CD14-positive monocyte (primary cell): ENCODE results near the gene EIF4G2. TPM values are rescaled to one million over a fixed set of nuclear protein-coding genes. Genes with fewer than 3 reads are reported as not detected.

Experiments used
- DNase-seq, 3 donors: peaks; one replicate each; pipeline ENCODE4 v3.0.0-alpha.2; 2011 to 2022
- H2AFZ ChIP-seq: 2 replicates; pipeline ENCODE4 v1.6.0; 2012; ENCODE audit warnings: mild to moderate bottlenecking, low read depth, low read length, inconsistent platforms; ENCODE audit not compliant: insufficient read depth, poor library complexity, severe bottlenecking
- H3K27ac ChIP-seq, 2 donors: 1 replicate in 1 of 2; 2 replicates in 1 of 2; pipeline ENCODE4 v1.5.1; 2012 to 2013; ENCODE audit warnings: low read length in 2 of 2, control low read depth in 1 of 2, inconsistent platforms in 1 of 2, low read depth in 1 of 2, mild to moderate bottlenecking in 1 of 2
- H3K27me3 ChIP-seq, 2 donors: one replicate each; pipeline versions ENCODE4 v1.6.0 to v1.6.1; 2011 to 2013; ENCODE audit warnings: low read length in 2 of 2; ENCODE audit not compliant: control insufficient read depth in 2 of 2, insufficient read depth in 2 of 2
- H3K36me3 ChIP-seq, 2 donors: replicated peaks in 1 of 2; 1 replicate in 1 of 2; 2 replicates in 1 of 2; pipeline versions ENCODE4 v1.5.1 to v1.6.1; 2012 to 2013; ENCODE audit warnings: low read length in 2 of 2, control low read depth in 1 of 2, inconsistent platforms in 1 of 2, mild to moderate bottlenecking in 1 of 2; ENCODE audit not compliant: insufficient read depth in 2 of 2, control insufficient read depth in 1 of 2
- H3K4me1 ChIP-seq, 2 donors: 1 replicate in 1 of 2; 2 replicates in 1 of 2; pipeline versions ENCODE4 v1.5.1 to v1.6.1; 2012 to 2013; ENCODE audit warnings: low read length in 2 of 2, control low read depth in 1 of 2, inconsistent platforms in 1 of 2, mild to moderate bottlenecking in 1 of 2, moderate library complexity in 1 of 2; ENCODE audit not compliant: insufficient read depth in 2 of 2, control insufficient read depth in 1 of 2
- H3K4me2 ChIP-seq: replicated peaks from 2 replicates; pipeline ENCODE3; 2012; ENCODE audit warnings: low read length, moderate library complexity, mild to moderate bottlenecking; ENCODE audit not compliant: poor library complexity, severe bottlenecking; ENCODE audit errors: extremely low read depth
- H3K4me3 ChIP-seq, 3 experiments: fragments of 200-600 bp in 1 of 3; sonication (generic) in 1 of 3; replicated peaks in 1 of 3; 1 replicate in 2 of 3; 2 replicates in 1 of 3; pipeline ENCODE4 v1.5.1; 2011 to 2013; ENCODE audit warnings: low read length in 3 of 3, mild to moderate bottlenecking in 3 of 3, control low read depth in 2 of 3, low read depth in 2 of 3, inconsistent platforms in 1 of 3, moderate library complexity in 1 of 3
- H3K79me2 ChIP-seq: 2 replicates; pipeline ENCODE4 v1.6.0; 2012; ENCODE audit warnings: mild to moderate bottlenecking, control low read depth, inconsistent platforms, low read length, moderate library complexity; ENCODE audit not compliant: insufficient read depth
- H3K9ac ChIP-seq: 2 replicates; pipeline ENCODE4 v1.6.0; 2017; ENCODE audit warnings: low read length, mild to moderate bottlenecking; ENCODE audit not compliant: insufficient read depth, poor library complexity, severe bottlenecking
- H3K9me3 ChIP-seq, 2 donors: replicated peaks in 1 of 2; 1 replicate in 1 of 2; 2 replicates in 1 of 2; pipeline versions ENCODE4 v1.5.1 to v1.6.1; 2012 to 2013; ENCODE audit warnings: low read length in 2 of 2, control low read depth in 1 of 2; ENCODE audit not compliant: control insufficient read depth in 1 of 2, insufficient read depth in 1 of 2
- H4K20me1 ChIP-seq: 2 replicates; pipeline ENCODE4 v1.6.0; 2012; ENCODE audit warnings: mild to moderate bottlenecking, low read length, control low read depth, moderate library complexity; ENCODE audit not compliant: insufficient read depth
- H3K27ac Mint-ChIP-seq, 7 donors: one replicate each; pipeline ENCODE4 v1.8.0; 2020; ENCODE audit warnings: mild to moderate bottlenecking in 7 of 7, mixed read lengths in 7 of 7, moderate library complexity in 6 of 7, inconsistent platforms in 2 of 7
- H3K27me3 Mint-ChIP-seq, 3 donors: one replicate each; pipeline ENCODE4 v1.8.0; 2021 to 2022; ENCODE audit warnings: low read depth in 3 of 3, mild to moderate bottlenecking in 3 of 3, mixed read lengths in 3 of 3, moderate library complexity in 3 of 3, inconsistent platforms in 1 of 3
- H3K36me3 Mint-ChIP-seq, 2 donors: one replicate each; pipeline ENCODE4 v1.8.0; 2020; ENCODE audit warnings: mixed read lengths in 2 of 2, inconsistent platforms in 1 of 2, mild to moderate bottlenecking in 1 of 2
- H3K4me1 Mint-ChIP-seq: one replicate; pipeline ENCODE4 v1.8.0; 2020; ENCODE audit warnings: mild to moderate bottlenecking, mixed read lengths
- H3K4me3 Mint-ChIP-seq, 2 donors: one replicate each; pipeline ENCODE4 v1.8.0; 2020; ENCODE audit warnings: mild to moderate bottlenecking in 2 of 2, mixed read lengths in 2 of 2, moderate library complexity in 1 of 2
- H3K9me3 Mint-ChIP-seq, 7 donors: one replicate each; pipeline ENCODE4 v1.8.0; 2020 to 2022; ENCODE audit warnings: mixed read lengths in 7 of 7, mild to moderate bottlenecking in 6 of 7, moderate library complexity in 6 of 7, inconsistent platforms in 2 of 7
- CTCF ChIP-seq: fragments of 200-600 bp; IDR thresholded peaks from one replicate; pipeline ENCODE4 v1.8.0; 2022; ENCODE audit warnings: antibody characterized with exemption, mild to moderate bottlenecking
- WGBS: methylation state at CpG from one replicate; pipeline ENCODE4 v1.1.5; 2013; ENCODE audit warnings: missing lambda C conversion rate; ENCODE audit not compliant: insufficient coverage; 5-methylcytosine and 5-hydroxymethylcytosine counted together
- intact Hi-C, 2 donors: fragments of 100-400 bp; cut with micrococcal nuclease; formaldehyde crosslinking; loops; one replicate each; pipeline versions ENCODE4 v1.15.0 to v1.15.1; 2023
- polyA plus RNA-seq, 3 donors: library from polyadenylated mRNA; depleted of rRNA in 1 of 3; unstranded in 2 of 3; stranded (reverse) in 1 of 3; fragments of 300-500 nt in 2 of 3; fragments of >200 nt in 1 of 3; fragmentation: Illumina TruSeq in 2 of 3; gene quantifications; 1 replicate in 2 of 3; 2 replicates in 1 of 3; pipeline ENCODE4 v1.2.3, GENCODE V29; 2012 to 2021

EIF4G2 gene
- polyA plus RNA-seq, 3 donors = 334 to 439 (median 386) TPM

DNA sequence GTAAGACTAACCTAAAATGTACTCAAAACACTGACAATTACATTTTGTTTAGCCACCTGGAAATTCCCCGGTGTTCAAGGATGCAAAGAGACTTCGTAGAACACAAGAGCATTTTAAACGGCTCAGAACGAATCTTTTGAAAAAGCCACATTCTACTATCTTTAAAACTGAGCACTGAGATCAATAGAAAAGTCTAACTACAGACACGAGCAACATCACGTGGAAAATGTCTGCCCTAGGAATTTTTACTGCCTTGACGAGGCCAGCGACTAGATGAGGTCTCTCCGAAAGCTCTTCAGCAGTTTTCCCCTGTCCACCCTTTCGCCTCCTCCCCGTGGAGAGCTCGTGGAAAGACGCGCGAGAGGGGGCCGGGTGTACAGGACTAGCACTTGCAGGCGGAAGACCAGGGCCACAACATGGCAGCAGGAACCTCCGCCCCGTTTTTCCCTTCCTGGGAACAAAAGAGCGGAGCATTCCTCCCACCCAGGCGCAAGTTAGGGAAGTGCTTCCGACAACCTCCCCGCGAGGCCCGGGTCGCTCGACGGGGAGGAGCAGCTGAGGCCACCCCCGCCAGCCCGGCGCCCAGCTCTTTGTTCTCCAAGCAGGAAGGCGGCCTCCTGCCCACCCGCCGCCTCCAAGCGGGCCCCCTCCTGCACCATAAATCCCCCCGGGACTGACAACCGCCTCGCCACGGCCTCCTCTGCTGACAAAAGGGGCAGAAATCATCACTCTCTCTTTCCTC lies 1.1 kb downstream of the EIF4G2 start:
- intact Hi-C loops = loop anchor here (2.0 to 10.0 kb wide), 4 partner anchors 49 to 1037 kb away; partner anchors contain the start of genes USP47 (in 1 of the 2) and ZBED5 (in 1 of the 2)
- H3K27me3 ChIP-seq = no peaks in the 10 kb centered on the region
- peak overlapping the region; percentile 98 for H3K9ac ChIP-seq
- Mint-ChIP-seq H3K4me3 (peak overlapping the region; percentile 96 to 97), H3K36me3 (peaks cover 44 to 46% of the 10 kb centered on the region in 2 donors), H3K9me3 (no peaks in the 10 kb centered on the region), H3K4me1 (peaks cover 32% of the 10 kb centered on the region), H3K27ac (peak overlapping the region; percentile 95 to 99 (median 97)), H3K27me3 (no peaks in the 10 kb centered on the region)
- peak overlapping the region; percentile 95 to 99 (median 95) for H3K4me3 ChIP-seq
- 0% methylated on average over 34 of the region's 39 CpGs for WGBS
- peak overlapping the region; percentile 95 to 97 for H3K27ac ChIP-seq
- DNase-seq = peak; percentile 29 to 49 (median 34)
- peak overlapping the region; percentile 69 for H2AFZ ChIP-seq
- peaks cover 57% of the 10 kb centered on the region for H3K79me2 ChIP-seq
- peak overlapping the region; percentile 91 for H3K4me2 ChIP-seq
- H3K36me3 ChIP-seq = peaks cover 45 to 46% of the 10 kb centered on the region in 2 donors
- peaks cover 27 to 43% of the 10 kb centered on the region in 2 donors for H3K4me1 ChIP-seq
- peaks cover 57% of the 10 kb centered on the region for H4K20me1 ChIP-seq
- TF ChIP-seq CTCF = no peak
- H3K9me3 ChIP-seq = no peaks in the 10 kb centered on the region

GRCh38 chr11:10806206-10806605 lies 2.5 kb downstream of the EIF4G2 start:
- H3K9me3 Mint-ChIP-seq = no peaks in the 10 kb centered on the region
- Histone ChIP-seq H3K4me3 (peak overlapping the region in 1 of 3 experiments; percentile 99), H3K9me3 (no peaks in the 10 kb centered on the region), H3K27ac (peak overlapping the region in 1 of 2 donors; percentile 97), H3K27me3 (no peaks in the 10 kb centered on the region), H3K9ac (no peak overlapping the region), H3K36me3 (peaks cover 60% of the 10 kb centered on the region in 2 donors), H3K4me1 (peaks cover 27 to 43% of the 10 kb centered on the region in 2 donors), H4K20me1 (peaks cover 71% of the 10 kb centered on the region), H2AFZ (no peak overlapping the region), H3K79me2 (peaks cover 72% of the 10 kb centered on the region), H3K4me2 (peak overlapping the region; percentile 91)
- H3K27ac Mint-ChIP-seq = peak overlapping the region in 4 of 7 donors; percentile 10 to 54 (median 25)
- H3K27me3 Mint-ChIP-seq = no peaks in the 10 kb centered on the region
- H3K4me1 Mint-ChIP-seq = peaks cover 34% of the 10 kb centered on the region
- H3K36me3 Mint-ChIP-seq = peaks cover 58 to 61% of the 10 kb centered on the region in 2 donors
- WGBS = no CpG with 5 or more reads among the region's 4 CpGs
- no peak for TF ChIP-seq CTCF
- intact Hi-C loops = loop anchor here in 1 of 2 donors (5.0 to 10.0 kb wide), 2 partner anchors 51 to 1039 kb away; partner anchors contain the start of genes USP47 and ZBED5
- H3K4me3 Mint-ChIP-seq = no peak overlapping the region
- DNase-seq = no peak
